ENCODE results near the gene PLSCR1.

GRCh38 chr3:146536681-146537080 is 7.7 kb downstream of the PLSCR1 start:
- TF ChIP-seq CTCF (IDR thresholded peaks at IDR 0.05 in 8 of 11, conservative IDR thresholded peaks at IDR 0.05 in 3 of 11) = no peak
- TF ChIP-seq POLR2A (IDR thresholded peaks at IDR 0.05) = no peak
